ENCODE data around the gene NUP188. TPM values are rescaled to one million over a fixed set of nuclear protein-coding genes. Genes with fewer than 3 reads are reported as not detected.

The NUP188 gene
- total and polyA plus RNA-seq, 4 donors = 6.9 to 34.7 (median 19.2) TPM

- Histone ChIP-seq H3K4me3 (ENCODE audit: low read depth in 1 of 3, low read length in 3 of 3) (peak within 1 kb of the TSS in 2 of 3 donors; percentile 69 to 85), H3K9me3 (ENCODE audit: control insufficient read depth in 4 of 4, low read length in 3 of 4) (no peaks in the 10 kb centered on the region), H3K4me1 (ENCODE audit: control insufficient read depth in 4 of 4, insufficient read depth in 4 of 4, low read length in 3 of 4) (peaks cover 9 to 55% (median 36%) of the 10 kb centered on the region in 4 donors), H3K36me3 (ENCODE audit: control insufficient read depth in 4 of 4, insufficient read depth in 3 of 4, low read depth in 1 of 4, low read length in 3 of 4) (peaks cover 0 to 2% (median 0%) of the 10 kb centered on the region in 4 donors), H3K27me3 (ENCODE audit: control insufficient read depth in 4 of 4, insufficient read depth in 4 of 4, low read length in 3 of 4) (no peaks in the 10 kb centered on the region), H3K27ac (ENCODE audit: low read depth in 1 of 2, low read length in 2 of 2) (peak within 1 kb of the TSS; percentile 81 to 86), H3K9ac (ENCODE audit: low read depth in 1 of 2, low read length in 2 of 2) (peak within 1 kb of the TSS; percentile 32 to 54)
- TF ChIP-seq SP1 (IDR thresholded peaks at IDR 0.05) (peak; percentile 75), JUND (IDR thresholded peaks at IDR 0.05) (no peak), FOXA2 (IDR thresholded peaks at IDR 0.05) (no peak), HNF4A (conservative IDR thresholded peaks at IDR 0.05) (peak in 1 of 2 donors; percentile 46), CTCF (IDR thresholded peaks at IDR 0.05; ENCODE audit: low read depth, low read length, missing input control) (no peak), TAF1 (conservative IDR thresholded peaks at IDR 0.05) (peak; percentile 43), RXRA (IDR thresholded peaks at IDR 0.05) (peak; percentile 76 to 87), YY1 (IDR thresholded peaks at IDR 0.05) (no peak), NR2F2 (IDR thresholded peaks at IDR 0.05) (peak; percentile 45), ATF3 (IDR thresholded peaks at IDR 0.05) (peak; percentile 34)
- TF ChIP-seq, protein P1, sequence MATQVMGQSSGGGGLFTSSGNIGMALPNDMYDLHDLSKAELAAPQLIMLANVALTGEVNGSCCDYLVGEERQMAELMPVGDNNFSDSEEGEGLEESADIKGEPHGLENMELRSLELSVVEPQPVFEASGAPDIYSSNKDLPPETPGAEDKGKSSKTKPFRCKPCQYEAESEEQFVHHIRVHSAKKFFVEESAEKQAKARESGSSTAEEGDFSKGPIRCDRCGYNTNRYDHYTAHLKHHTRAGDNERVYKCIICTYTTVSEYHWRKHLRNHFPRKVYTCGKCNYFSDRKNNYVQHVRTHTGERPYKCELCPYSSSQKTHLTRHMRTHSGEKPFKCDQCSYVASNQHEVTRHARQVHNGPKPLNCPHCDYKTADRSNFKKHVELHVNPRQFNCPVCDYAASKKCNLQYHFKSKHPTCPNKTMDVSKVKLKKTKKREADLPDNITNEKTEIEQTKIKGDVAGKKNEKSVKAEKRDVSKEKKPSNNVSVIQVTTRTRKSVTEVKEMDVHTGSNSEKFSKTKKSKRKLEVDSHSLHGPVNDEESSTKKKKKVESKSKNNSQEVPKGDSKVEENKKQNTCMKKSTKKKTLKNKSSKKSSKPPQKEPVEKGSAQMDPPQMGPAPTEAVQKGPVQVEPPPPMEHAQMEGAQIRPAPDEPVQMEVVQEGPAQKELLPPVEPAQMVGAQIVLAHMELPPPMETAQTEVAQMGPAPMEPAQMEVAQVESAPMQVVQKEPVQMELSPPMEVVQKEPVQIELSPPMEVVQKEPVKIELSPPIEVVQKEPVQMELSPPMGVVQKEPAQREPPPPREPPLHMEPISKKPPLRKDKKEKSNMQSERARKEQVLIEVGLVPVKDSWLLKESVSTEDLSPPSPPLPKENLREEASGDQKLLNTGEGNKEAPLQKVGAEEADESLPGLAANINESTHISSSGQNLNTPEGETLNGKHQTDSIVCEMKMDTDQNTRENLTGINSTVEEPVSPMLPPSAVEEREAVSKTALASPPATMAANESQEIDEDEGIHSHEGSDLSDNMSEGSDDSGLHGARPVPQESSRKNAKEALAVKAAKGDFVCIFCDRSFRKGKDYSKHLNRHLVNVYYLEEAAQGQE (IDR thresholded peaks at IDR 0.05) = no peak
- TF ChIP-seq, protein P2, sequence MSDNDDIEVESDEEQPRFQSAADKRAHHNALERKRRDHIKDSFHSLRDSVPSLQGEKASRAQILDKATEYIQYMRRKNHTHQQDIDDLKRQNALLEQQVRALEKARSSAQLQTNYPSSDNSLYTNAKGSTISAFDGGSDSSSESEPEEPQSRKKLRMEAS (IDR thresholded peaks at IDR 0.05) = peak; percentile 69
- 29% methylated on average over 13 of the region's 13 CpGs for WGBS
- DNase-seq (ENCODE audit: low spot score) = no peak
These were observed 27.0 kb upstream of the NUP188 start, which contains the start of gene PHYHD1 for GRCh38 chr9:128920381-128921058. PHYHD1 (plus strand) TSS chr9:128920982; CDS start chr9:128922324, 1,342 bp downstream.

DNA sequence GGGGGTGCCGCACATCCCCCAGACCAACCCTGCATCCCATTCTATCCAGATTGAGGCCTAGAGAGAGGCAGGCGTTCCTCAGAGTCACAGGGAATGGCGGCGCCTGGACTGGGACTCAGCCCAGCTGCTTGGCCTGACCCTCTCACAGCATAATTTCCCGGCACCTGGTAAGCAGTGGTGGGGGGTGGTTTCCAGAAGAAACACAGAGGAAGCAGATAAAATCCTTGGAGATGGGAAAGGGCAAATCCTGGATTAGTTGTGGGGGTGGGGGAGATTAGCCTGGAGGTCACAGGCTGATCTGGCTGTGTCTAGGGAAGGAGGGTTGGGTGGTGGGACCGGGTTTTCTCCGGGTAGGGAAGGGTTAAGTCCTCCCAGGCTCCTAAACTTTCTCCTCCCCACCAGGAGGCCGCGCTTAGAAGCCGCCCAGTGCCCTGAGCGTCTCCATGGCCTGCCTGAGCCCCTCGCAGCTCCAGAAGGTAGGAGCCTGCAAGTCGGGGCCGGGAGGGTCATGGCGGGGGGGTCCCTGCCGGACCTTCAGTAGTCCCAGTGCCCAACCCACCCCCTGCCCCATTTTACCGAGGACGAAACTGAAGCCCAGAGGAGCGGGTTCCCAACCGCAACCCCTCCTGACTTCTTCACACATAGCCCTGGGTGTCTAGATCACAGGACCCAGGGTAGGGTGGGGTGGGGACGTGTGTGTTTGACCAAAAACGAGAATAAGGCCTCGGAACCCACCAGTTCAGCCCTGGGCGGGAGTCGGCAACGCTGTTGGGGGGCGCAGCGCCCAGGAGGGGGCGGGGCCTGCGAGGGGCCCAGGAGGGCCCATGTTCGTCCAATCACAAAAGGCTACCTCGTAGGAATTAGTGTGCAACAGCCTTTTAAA lies 25.4 kb upstream of the NUP188 start:
- TF ChIP-seq HNF4A (conservative IDR thresholded peaks at IDR 0.05) (peak in 1 of 2 donors; percentile 38), YY1 (IDR thresholded peaks at IDR 0.05) (peak; percentile 78), RXRA (IDR thresholded peaks at IDR 0.05) (peak; percentile 18 to 43), RAD21 (IDR thresholded peaks at IDR 0.05) (peak in 1 of 2 donors; percentile 17), FOXA2 (IDR thresholded peaks at IDR 0.05) (no peak), NR2F2 (IDR thresholded peaks at IDR 0.05) (peak; percentile 85), ATF3 (IDR thresholded peaks at IDR 0.05) (no peak)
- TF ChIP-seq, protein P1 (IDR thresholded peaks at IDR 0.05) = no peak
- H3K9ac ChIP-seq (ENCODE audit: low read depth in 1 of 2, low read length in 2 of 2) = peak overlapping the region; percentile 32 to 54
- H3K4me3 ChIP-seq (ENCODE audit: low read depth in 1 of 3, low read length in 3 of 3) = peak overlapping the region; percentile 69 to 85 (median 78)
- H3K4me1 ChIP-seq (ENCODE audit: control insufficient read depth in 4 of 4, insufficient read depth in 4 of 4, low read length in 3 of 4) = peaks cover 9 to 48% (median 32%) of the 10 kb centered on the region in 4 donors
- H3K9me3 ChIP-seq (ENCODE audit: control insufficient read depth in 4 of 4, low read length in 3 of 4) = no peaks in the 10 kb centered on the region
- WGBS = 9% methylated on average over 32 of the region's 32 CpGs
- DNase-seq (ENCODE audit: low spot score) = peak; percentile 54
- peaks cover 0 to 2% (median 0%) of the 10 kb centered on the region in 4 donors for H3K36me3 ChIP-seq (ENCODE audit: control insufficient read depth in 4 of 4, insufficient read depth in 3 of 4, low read depth in 1 of 4, low read length in 3 of 4)
- no peaks in the 10 kb centered on the region for H3K27me3 ChIP-seq (ENCODE audit: control insufficient read depth in 4 of 4, insufficient read depth in 4 of 4, low read length in 3 of 4)
- H3K27ac ChIP-seq (ENCODE audit: low read depth in 1 of 2, low read length in 2 of 2) = peak overlapping the region; percentile 63 to 81

Data from liver (tissue), 9 donors.